ENCODE results near the gene CCDC192. TPM values are rescaled to one million over a fixed set of nuclear protein-coding genes. Genes with fewer than 3 reads are reported as not detected.

The CCDC192 gene
- polyA plus RNA-seq, 4 donors = 0.07 to 0.49 TPM; not detected in 2

GRCh38 chr5:127957701-127958239 is 254.6 kb downstream of the CCDC192 start:
- DNase-seq (no peak), FAIRE-seq (no peak)
- Histone ChIP-seq H3K36me3 (ENCODE audit: control insufficient read depth in 3 of 3, insufficient read depth in 2 of 3, low read depth in 1 of 3, low read length in 3 of 3) (no peaks in the 10 kb centered on the region), H3K27me3 (ENCODE audit: control insufficient read depth in 3 of 3, insufficient read depth in 3 of 3, low read length in 3 of 3) (no peaks in the 10 kb centered on the region), H3K9me3 (ENCODE audit: control insufficient read depth in 2 of 2, insufficient read depth in 1 of 2, low read depth in 1 of 2, low read length in 1 of 2) (no peaks in the 10 kb centered on the region), H3K4me1 (ENCODE audit: control insufficient read depth in 3 of 3, insufficient read depth in 2 of 3, low read depth in 1 of 3, low read length in 2 of 3) (peaks cover 5 to 46% (median 12%) of the 10 kb centered on the region in 3 donors), H3K27ac (ENCODE audit: low read depth in 1 of 3, low read length in 2 of 3) (peak overlapping the region in 2 of 3 donors; percentile 52 to 66), H3K4me3 (ENCODE audit: low read depth in 1 of 3, low read length in 3 of 3) (no peak overlapping the region)

DNA sequence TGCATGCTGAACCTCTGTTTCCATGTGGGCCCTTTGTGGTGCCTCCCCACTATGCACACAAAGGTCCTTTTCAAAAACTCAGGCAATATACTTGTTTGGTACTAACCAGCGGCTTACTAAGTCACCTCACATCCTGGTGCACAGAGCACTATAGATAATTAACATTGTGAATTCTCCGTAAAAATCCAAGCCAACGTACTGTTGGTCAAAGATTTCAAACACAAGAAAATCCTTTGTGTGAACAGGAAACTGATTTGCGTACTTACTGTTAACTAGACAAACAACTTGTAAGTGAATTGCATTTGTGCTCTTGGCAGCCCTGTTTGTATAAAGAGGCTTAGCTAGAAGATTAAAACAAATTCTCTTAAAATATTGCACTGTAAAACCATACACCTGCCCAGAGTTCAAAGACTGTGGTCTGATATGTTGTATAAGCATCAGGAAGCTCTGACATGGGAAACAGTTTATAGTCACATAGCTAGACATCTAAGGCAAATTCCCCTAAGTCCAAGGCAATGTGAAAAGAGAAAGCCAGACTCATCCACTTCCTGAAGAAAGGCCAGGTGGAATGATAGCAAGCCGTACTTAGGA is 255.3 kb downstream of the CCDC192 start:
- FAIRE-seq (peak; percentile 15), DNase-seq (peak; percentile 82 to 83)
- 15 to 49% (median 38%) methylated on average over 5 of the region's 5 CpGs for WGBS, 3 donors
- no peaks in the 10 kb centered on the region for H3K9me3 ChIP-seq (ENCODE audit: control insufficient read depth in 2 of 2, insufficient read depth in 1 of 2, low read depth in 1 of 2, low read length in 1 of 2)
- H3K27me3 ChIP-seq (ENCODE audit: control insufficient read depth in 3 of 3, insufficient read depth in 3 of 3, low read length in 3 of 3) = no peaks in the 10 kb centered on the region
- H3K4me3 ChIP-seq (ENCODE audit: low read depth in 1 of 3, low read length in 3 of 3) = no peak overlapping the region
- peaks cover 5 to 46% (median 12%) of the 10 kb centered on the region in 3 donors for H3K4me1 ChIP-seq (ENCODE audit: control insufficient read depth in 3 of 3, insufficient read depth in 2 of 3, low read depth in 1 of 3, low read length in 2 of 3)
- no peaks in the 10 kb centered on the region for H3K36me3 ChIP-seq (ENCODE audit: control insufficient read depth in 3 of 3, insufficient read depth in 2 of 3, low read depth in 1 of 3, low read length in 3 of 3)
- peak overlapping the region in 2 of 3 donors; percentile 47 to 73 for H3K27ac ChIP-seq (ENCODE audit: low read depth in 1 of 3, low read length in 2 of 3)

DNA sequence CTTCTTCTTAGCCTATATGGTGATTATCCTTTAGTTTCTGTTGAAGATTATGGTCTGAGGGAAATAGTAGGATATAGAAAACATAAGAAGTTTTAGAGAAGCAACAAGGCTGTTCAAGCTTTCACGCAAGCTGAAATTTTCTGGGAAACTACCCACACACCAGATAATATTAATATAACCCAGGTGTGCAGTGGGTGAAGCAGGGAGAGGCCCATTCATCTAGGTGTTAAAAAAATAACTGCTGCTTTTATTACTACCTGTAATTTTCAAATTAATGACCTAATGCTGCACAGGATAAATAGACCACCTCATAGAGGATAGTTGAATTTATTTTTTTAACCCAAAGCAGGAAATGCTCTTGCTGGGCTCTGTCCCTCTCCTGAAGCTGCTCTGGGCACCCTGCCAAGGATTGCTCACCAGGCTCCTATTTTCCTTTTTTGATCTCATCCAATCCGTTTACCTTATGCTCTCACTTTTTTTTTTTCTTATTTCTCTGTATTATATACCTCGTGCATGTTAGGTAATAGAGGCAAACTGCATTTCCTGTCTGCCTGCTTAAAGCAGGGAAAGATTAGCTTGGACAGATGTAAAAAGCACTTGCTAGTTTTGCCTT is 256.1 kb downstream of the CCDC192 start:
- peak overlapping the region in 2 of 3 donors; percentile 71 to 73 for H3K27ac ChIP-seq (ENCODE audit: low read depth in 1 of 3, low read length in 2 of 3)
- H3K4me3 ChIP-seq (ENCODE audit: low read depth in 1 of 3, low read length in 3 of 3) = no peak overlapping the region
- FAIRE-seq (no peak), DNase-seq (peak; percentile 62 to 80)
- no peaks in the 10 kb centered on the region for H3K27me3 ChIP-seq (ENCODE audit: control insufficient read depth in 3 of 3, insufficient read depth in 3 of 3, low read length in 3 of 3)
- H3K4me1 ChIP-seq (ENCODE audit: control insufficient read depth in 3 of 3, insufficient read depth in 2 of 3, low read depth in 1 of 3, low read length in 2 of 3) = peaks cover 5 to 46% (median 12%) of the 10 kb centered on the region in 3 donors
- WGBS, 3 donors = 7 to 30% (median 15%) methylated on average over 3 of the region's 3 CpGs
- no peaks in the 10 kb centered on the region for H3K9me3 ChIP-seq (ENCODE audit: control insufficient read depth in 2 of 2, insufficient read depth in 1 of 2, low read depth in 1 of 2, low read length in 1 of 2)
- H3K36me3 ChIP-seq (ENCODE audit: control insufficient read depth in 3 of 3, insufficient read depth in 2 of 3, low read depth in 1 of 3, low read length in 3 of 3) = no peaks in the 10 kb centered on the region

DNA sequence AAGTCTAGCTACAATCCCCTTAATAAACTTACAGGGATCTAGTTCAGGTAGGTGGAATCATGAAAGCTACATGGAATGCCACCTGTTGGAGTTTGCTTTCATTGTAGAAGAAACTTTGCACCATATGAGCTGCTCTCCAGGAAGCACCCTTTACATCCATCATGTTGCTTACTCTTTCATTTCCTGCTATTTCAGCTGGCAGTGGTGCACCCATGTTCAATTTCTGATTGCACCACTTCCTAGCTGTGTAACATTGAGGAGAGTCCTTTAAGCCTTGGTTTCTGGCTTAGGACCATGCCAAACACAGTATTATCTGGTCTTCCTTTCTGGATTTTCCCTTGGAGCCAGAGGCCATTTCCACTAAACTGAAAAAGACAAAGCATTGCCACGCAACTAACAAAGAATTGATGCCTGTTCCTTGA is 257.1 kb downstream of the CCDC192 start:
- Histone ChIP-seq H3K27ac (ENCODE audit: low read depth in 1 of 3, low read length in 2 of 3) (peak overlapping the region in 2 of 3 donors; percentile 6 to 73), H3K4me1 (ENCODE audit: control insufficient read depth in 3 of 3, insufficient read depth in 2 of 3, low read depth in 1 of 3, low read length in 2 of 3) (peaks cover 5 to 46% (median 12%) of the 10 kb centered on the region in 3 donors)

GRCh38 chr5:127961006-127961762 is 258.0 kb downstream of the CCDC192 start:
- 61 to 75% (median 68%) methylated on average over 2 of the region's 2 CpGs for WGBS, 3 donors

More for the DNA sequence above, 257.1 kb downstream of the CCDC192 start:
- no peaks in the 10 kb centered on the region for H3K9me3 ChIP-seq (ENCODE audit: control insufficient read depth in 2 of 2, insufficient read depth in 1 of 2, low read depth in 1 of 2, low read length in 1 of 2)
- peak; percentile 24 to 38 for DNase-seq
- no peak for FAIRE-seq
- H3K4me3 ChIP-seq (ENCODE audit: low read depth in 1 of 3, low read length in 3 of 3) = no peak overlapping the region
- 73 to 92% (median 80%) methylated on average over 1 of the region's 1 CpG for WGBS, 3 donors
- no peaks in the 10 kb centered on the region for H3K36me3 ChIP-seq (ENCODE audit: control insufficient read depth in 3 of 3, insufficient read depth in 2 of 3, low read depth in 1 of 3, low read length in 3 of 3)
- no peaks in the 10 kb centered on the region for H3K27me3 ChIP-seq (ENCODE audit: control insufficient read depth in 3 of 3, insufficient read depth in 3 of 3, low read length in 3 of 3)

DNA sequence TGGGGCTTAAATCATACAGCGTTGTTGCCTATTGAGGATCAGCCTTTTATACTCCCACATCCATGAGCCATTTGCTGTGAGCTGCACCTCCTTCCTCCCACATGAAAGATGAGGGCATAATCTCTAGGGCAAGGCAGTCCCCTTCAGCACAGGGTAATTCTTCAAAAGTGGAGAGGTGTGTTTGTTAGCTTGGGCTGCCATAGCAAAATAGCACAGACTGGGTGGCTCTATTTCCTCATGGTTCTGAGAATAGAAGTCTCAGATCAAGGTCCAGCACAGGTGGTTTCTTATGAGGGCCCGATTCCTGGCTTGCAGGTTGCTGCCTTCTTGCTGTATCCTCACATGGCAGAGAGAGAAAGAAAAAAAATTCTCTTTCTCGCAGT is 258.6 kb downstream of the CCDC192 start:
- whole genome bisulfite sequencing, 3 donors = 29 to 69% (median 42%) methylated on average over 3 of the region's 3 CpGs
- H3K9me3 ChIP-seq (ENCODE audit: control insufficient read depth in 2 of 2, insufficient read depth in 1 of 2, low read depth in 1 of 2, low read length in 1 of 2) = no peaks in the 10 kb centered on the region
- FAIRE-seq (no peak), DNase-seq (peak; percentile 71 to 81)
- H3K4me1 ChIP-seq (ENCODE audit: control insufficient read depth in 3 of 3, insufficient read depth in 2 of 3, low read depth in 1 of 3, low read length in 2 of 3) = peaks cover 5 to 45% (median 12%) of the 10 kb centered on the region in 3 donors
- H3K27ac ChIP-seq (ENCODE audit: low read depth in 1 of 3, low read length in 2 of 3) = peak overlapping the region; percentile 1 to 43 (median 43)
- H3K27me3 ChIP-seq (ENCODE audit: control insufficient read depth in 3 of 3, insufficient read depth in 3 of 3, low read length in 3 of 3) = no peaks in the 10 kb centered on the region
- no peak overlapping the region for H3K4me3 ChIP-seq (ENCODE audit: low read depth in 1 of 3, low read length in 3 of 3)
- peaks cover 0 to 6% (median 2%) of the 10 kb centered on the region in 3 donors for H3K36me3 ChIP-seq (ENCODE audit: control insufficient read depth in 3 of 3, insufficient read depth in 2 of 3, low read depth in 1 of 3, low read length in 3 of 3)

More at GRCh38 chr5:127961006-127961762, 258.0 kb downstream of the CCDC192 start:
- no peaks in the 10 kb centered on the region for H3K9me3 ChIP-seq (ENCODE audit: control insufficient read depth in 2 of 2, insufficient read depth in 1 of 2, low read depth in 1 of 2, low read length in 1 of 2)
- no peak for FAIRE-seq
- no peak overlapping the region for H3K4me3 ChIP-seq (ENCODE audit: low read depth in 1 of 3, low read length in 3 of 3)
- DNase-seq = peak in 1 of 2 donors; percentile 35
- H3K27ac ChIP-seq (ENCODE audit: low read depth in 1 of 3, low read length in 2 of 3) = peak overlapping the region; percentile 1 to 43 (median 43)
- H3K27me3 ChIP-seq (ENCODE audit: control insufficient read depth in 3 of 3, insufficient read depth in 3 of 3, low read length in 3 of 3) = no peaks in the 10 kb centered on the region
- peaks cover 5 to 46% (median 12%) of the 10 kb centered on the region in 3 donors for H3K4me1 ChIP-seq (ENCODE audit: control insufficient read depth in 3 of 3, insufficient read depth in 2 of 3, low read depth in 1 of 3, low read length in 2 of 3)
- H3K36me3 ChIP-seq (ENCODE audit: control insufficient read depth in 3 of 3, insufficient read depth in 2 of 3, low read depth in 1 of 3, low read length in 3 of 3) = peaks cover 0 to 2% (median 0%) of the 10 kb centered on the region in 3 donors

GRCh38 chr5:127962491-127962890 is 259.3 kb downstream of the CCDC192 start:
- Histone ChIP-seq H3K27me3 (ENCODE audit: control insufficient read depth in 3 of 3, insufficient read depth in 3 of 3, low read length in 3 of 3) (no peaks in the 10 kb centered on the region), H3K4me3 (ENCODE audit: low read depth in 1 of 3, low read length in 3 of 3) (no peak overlapping the region), H3K4me1 (ENCODE audit: control insufficient read depth in 3 of 3, insufficient read depth in 2 of 3, low read depth in 1 of 3, low read length in 2 of 3) (peaks cover 5 to 38% (median 12%) of the 10 kb centered on the region in 3 donors), H3K36me3 (ENCODE audit: control insufficient read depth in 3 of 3, insufficient read depth in 2 of 3, low read depth in 1 of 3, low read length in 3 of 3) (peaks cover 0 to 6% (median 2%) of the 10 kb centered on the region in 3 donors), H3K9me3 (ENCODE audit: control insufficient read depth in 2 of 2, insufficient read depth in 1 of 2, low read depth in 1 of 2, low read length in 1 of 2) (no peaks in the 10 kb centered on the region), H3K27ac (ENCODE audit: low read depth in 1 of 3, low read length in 2 of 3) (no peak overlapping the region)
- DNase-seq (no peak), FAIRE-seq (no peak)
- 75 to 98% (median 97%) methylated on average over 1 of the region's 1 CpG for WGBS, 3 donors

DNA sequence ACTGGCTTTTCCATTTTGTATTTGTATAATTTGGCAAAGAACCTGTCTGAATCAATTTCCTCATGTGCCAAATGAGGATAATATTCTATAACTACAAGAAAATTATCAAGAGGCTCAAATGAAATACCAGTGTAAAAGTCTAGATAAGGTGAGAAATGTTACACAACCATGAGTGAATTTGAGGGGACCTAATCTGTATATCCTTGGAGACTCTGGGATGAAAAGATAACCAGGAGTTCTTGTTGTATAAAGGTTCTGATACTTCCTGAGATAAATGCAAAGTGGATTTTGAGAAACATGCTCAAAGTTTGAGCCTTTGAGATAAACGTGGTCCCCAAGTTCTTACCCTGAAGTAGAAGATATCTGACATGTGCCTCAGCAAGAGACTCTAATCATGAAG is 260.0 kb downstream of the CCDC192 start:
- Histone ChIP-seq H3K9me3 (ENCODE audit: control insufficient read depth in 2 of 2, insufficient read depth in 1 of 2, low read depth in 1 of 2, low read length in 1 of 2) (no peaks in the 10 kb centered on the region), H3K4me1 (ENCODE audit: control insufficient read depth in 3 of 3, insufficient read depth in 2 of 3, low read depth in 1 of 3, low read length in 2 of 3) (peaks cover 5 to 30% (median 12%) of the 10 kb centered on the region in 3 donors), H3K27ac (ENCODE audit: low read depth in 1 of 3, low read length in 2 of 3) (no peak overlapping the region), H3K27me3 (ENCODE audit: control insufficient read depth in 3 of 3, insufficient read depth in 3 of 3, low read length in 3 of 3) (no peaks in the 10 kb centered on the region), H3K36me3 (ENCODE audit: control insufficient read depth in 3 of 3, insufficient read depth in 2 of 3, low read depth in 1 of 3, low read length in 3 of 3) (peaks cover 0 to 6% (median 2%) of the 10 kb centered on the region in 3 donors), H3K4me3 (ENCODE audit: low read depth in 1 of 3, low read length in 3 of 3) (no peak overlapping the region)
- FAIRE-seq = no peak
- no peak for DNase-seq
- 55 to 73% (median 56%) methylated on average over 1 of the region's 1 CpG for WGBS, 3 donors

Measured in small intestine (tissue), 7 donors.